Mammary epithelial cell (primary cell): ENCODE measurements around the gene KAT8.

Experiments used
- CTCF ChIP-seq, 2 donors: IDR thresholded peaks in 1 of 2; conservative IDR thresholded peaks in 1 of 2; 2 replicates each; pipeline ENCODE4 v1.5.1; 2011 to 2012; ENCODE audit warnings: inconsistent platforms in 2 of 2, low read length in 2 of 2, mild to moderate bottlenecking in 2 of 2, control low read depth in 1 of 2, low read depth in 1 of 2; ENCODE audit not compliant: insufficient read depth in 1 of 2; ENCODE audit errors: extremely low read depth in 1 of 2
- EZH2 ChIP-seq: IDR thresholded peaks from 2 replicates; pipeline ENCODE4 v1.6.1; 2012; ENCODE audit warnings: low read length, inconsistent platforms, borderline replicate concordance

DNA sequence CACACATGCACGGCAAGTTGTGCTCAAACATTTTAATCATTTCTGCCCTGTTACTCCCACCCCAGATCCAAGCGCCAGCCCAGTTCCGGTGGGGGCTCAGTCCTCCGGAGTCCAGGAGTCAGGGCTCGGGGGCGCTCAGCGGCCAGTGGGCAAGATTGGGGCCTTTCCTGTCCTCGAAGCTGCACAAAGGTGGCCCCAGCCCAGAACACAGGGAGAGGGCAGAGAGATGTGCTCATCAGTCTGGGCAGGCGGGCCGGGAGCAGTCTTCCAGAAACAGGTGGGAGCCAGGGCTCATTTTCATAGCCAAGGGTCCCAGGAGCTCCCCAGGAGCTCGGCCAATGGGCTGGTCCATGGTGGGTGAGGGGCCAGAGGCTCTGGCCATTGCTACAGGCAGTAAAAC is 14.0 kb downstream of the KAT8 start:
- TF ChIP-seq CTCF (conservative IDR thresholded peaks at IDR 0.05 in 1 of 2, IDR thresholded peaks at IDR 0.05 in 1 of 2; ENCODE audit: extremely low read depth in 1 of 2, insufficient read depth in 1 of 2, low read depth in 1 of 2, low read length in 2 of 2) = no peak
- no peak for TF ChIP-seq EZH2
